NCI-H1694 (cell line): Measurements from ENCODE around the gene PRELP.

Experiments
- DNase-seq: peaks from one replicate; lab custom pipeline; 2025; lab: John Stamatoyannopoulos, UW

Gene PRELP

DNA sequence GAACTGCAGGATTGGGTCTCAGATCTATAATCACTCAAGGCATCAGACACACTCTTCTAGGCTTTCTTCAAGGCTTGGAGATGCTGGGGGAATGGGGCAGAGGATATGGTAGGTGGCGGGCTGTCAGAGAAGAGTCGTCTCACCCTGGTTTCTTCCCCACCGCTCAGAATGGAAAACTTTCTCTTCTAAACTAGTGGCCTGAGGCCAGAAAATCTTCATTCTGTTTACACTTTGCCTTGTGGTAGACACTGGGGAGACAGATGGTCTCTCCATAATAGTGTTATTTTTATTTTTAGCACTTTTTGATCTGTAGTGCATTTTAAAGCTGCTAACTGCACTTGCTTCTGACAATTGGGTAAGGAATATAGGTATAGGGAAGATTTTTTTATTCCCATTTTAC, 2.6 kb downstream of the PRELP start:
- DNase-seq: peak; percentile 81

- DNase-seq: no peak
These were observed 3.4 kb downstream of the PRELP start for GRCh38 chr1:203478986-203479385.

GRCh38 chr1:203479646-203480045, 4.0 kb downstream of the PRELP start:
- no peak for DNase-seq

DNA sequence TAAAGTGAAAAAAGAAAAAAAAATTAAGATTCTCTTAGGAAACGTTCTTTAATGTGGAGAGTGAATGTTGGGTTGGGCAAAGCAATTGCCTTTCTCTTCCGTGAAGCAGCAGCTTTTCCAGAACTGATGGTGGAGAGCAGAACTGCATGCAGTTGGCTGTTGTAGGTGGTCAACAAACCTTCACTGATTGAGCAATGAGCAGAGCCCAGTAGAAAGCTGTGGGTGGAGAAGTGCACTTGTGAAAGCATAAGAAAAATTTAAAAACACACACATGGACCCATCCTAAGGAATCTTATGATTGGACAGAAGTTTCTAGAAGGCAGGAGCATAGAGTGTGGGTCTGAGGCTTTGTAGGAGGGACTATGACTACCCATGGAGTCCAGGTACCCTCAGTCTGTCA, 4.5 kb downstream of the PRELP start:
- DNase-seq: no peak

- DNase-seq: peak; percentile 83
These were observed 5.0 kb downstream of the PRELP start for GRCh38 chr1:203480525-203481084.

DNA sequence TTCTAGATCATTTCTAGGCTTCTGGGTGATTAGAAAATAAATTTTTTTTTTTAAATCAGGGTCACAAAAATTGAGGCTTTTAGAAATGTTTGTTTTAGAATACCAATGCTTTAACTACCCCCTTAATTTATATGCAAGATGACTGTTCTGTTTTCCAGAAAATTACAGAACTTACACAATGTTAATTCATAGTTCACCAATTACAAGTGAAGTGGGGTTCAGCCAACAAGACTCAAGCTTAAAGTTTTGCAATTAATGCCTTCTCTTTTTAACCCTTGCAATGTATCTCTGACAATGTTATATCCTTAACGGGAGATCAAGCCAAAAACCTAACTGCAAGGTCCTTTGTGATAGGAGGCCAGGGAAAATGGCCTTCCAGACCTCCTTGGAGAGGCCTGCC, 5.6 kb downstream of the PRELP start:
- DNase-seq: no peak

- no peak for DNase-seq
These were observed 11.2 kb downstream of the PRELP start for GRCh38 chr1:203486618-203487370.

- no peak for DNase-seq
These were observed 12.9 kb downstream of the PRELP start for GRCh38 chr1:203488539-203488938.

DNA sequence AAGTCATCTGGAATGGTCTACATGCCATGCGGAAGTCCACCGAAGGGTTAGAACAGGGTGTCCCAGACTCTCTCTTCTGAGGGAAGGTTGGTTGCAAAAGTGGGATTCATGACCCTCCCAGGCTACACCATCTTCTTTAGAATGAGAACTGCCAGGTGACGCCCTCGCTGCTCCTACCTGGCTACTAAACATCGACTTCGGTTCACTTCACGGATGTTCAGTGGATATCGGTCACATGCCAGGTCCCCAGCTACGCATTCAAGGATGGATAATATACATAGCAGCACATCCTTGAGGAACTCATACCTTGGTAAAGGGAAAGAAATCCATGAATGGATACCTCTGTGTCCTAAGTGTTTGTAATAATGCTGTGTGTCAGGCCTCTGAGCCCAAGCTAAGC, 15.0 kb downstream of the PRELP start:
- no peak for DNase-seq

GRCh38 chr1:203491664-203492063, 16.1 kb downstream of the PRELP start:
- no peak for DNase-seq

- peak; percentile 95 for DNase-seq
These were observed 16.6 kb downstream of the PRELP start for GRCh38 chr1:203492082-203492747.

DNA sequence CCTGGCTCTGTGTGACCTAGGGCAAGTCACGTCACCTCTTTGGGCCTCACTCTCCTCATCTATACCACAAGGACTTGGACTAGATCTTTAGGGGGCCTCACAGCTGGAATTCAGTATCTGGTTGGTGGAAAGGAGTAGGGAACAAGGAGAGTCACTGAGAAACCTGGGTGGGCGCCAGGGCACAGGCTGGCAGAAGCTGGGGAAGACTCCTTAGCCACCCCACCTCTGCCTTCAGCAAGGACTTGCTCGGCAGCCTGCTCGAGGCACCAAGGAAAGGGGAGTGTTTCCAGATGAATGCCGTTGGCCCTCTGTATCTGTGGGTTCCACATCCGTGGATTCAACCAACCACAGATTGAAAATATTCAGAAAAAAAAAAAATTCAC, 17.1 kb downstream of the PRELP start:
- DNase-seq: no peak

GRCh38 chr1:203493901-203494300, 18.3 kb downstream of the PRELP start, which contains the start of gene OPTC:
Gene OPTC (plus strand): TSS chr1:203494153. CDS start chr1:203496006, 1,853 bp downstream.
- DNase-seq: no peak

DNA sequence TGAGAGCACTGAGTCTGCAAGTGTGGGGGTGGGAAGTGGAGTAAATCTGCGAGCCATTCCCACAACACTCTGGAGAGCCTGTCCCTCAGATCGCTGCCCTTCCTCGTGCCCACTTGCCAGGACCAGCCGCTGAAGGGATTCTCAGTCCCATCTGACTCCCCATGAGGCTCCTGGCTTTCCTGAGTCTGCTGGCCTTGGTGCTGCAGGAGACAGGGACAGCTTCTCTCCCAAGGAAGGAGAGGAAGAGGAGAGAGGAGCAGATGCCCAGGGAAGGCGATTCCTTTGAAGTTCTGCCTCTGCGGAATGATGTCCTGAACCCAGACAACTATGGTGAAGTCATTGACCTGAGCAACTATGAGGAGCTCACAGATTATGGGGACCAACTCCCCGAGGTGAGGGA, 20.2 kb downstream of the PRELP start:
- DNase-seq: no peak

GRCh38 chr1:203497269-203497777, 21.7 kb downstream of the PRELP start:
- DNase-seq: no peak

DNA sequence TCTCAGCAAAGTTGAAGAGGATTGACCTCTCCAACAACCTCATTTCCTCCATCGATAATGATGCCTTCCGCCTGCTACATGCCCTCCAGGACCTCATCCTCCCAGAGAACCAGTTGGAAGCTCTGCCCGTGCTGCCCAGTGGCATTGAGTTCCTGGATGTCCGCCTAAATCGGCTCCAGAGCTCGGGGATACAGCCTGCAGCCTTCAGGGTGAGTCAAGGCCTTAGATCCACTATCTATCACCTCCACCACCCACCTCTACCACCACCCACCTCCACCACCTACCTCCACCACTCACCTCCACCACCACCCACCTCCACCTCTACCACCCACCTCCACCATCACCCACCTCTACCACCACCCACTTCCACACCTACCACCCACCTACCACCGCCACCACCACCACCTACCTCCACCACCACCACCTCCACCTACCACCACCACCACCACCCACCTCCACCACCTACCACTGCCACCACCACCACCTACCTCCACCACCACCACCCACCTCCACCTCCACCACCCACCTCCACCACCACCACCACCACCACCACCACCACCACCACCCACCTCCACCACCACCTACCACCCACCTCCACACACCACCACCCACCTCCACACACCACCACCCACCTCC, 24.2 kb downstream of the PRELP start:
- DNase-seq: no peak

GRCh38 chr1:203500279-203500678, 24.7 kb downstream of the PRELP start:
- no peak for DNase-seq

DNA sequence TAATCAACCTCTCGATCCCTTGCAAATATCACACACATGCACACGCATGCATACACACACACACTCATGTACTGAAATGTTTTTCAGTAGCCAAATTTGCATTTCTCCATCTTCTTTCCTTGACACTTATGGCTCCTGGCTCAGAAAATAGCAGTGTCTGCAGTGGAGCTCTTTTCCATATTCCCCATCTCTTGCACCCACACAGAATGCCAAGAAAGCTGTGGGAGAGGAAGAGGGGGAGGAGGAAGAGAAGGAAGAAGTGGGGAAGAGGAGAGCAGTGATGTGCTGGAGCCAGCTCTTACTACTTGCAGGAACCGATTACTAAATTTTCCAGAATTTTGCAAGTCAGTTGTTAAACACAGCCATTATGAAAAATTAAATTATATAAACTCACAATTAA, 28.2 kb downstream of the PRELP start:
- no peak for DNase-seq

GRCh38 chr1:203504400-203505250, 29.0 kb downstream of the PRELP start:
- DNase-seq: peak; percentile 80

- DNase-seq: no peak
These were observed 30.1 kb downstream of the PRELP start for GRCh38 chr1:203505526-203506204.
